ENCODE results near the gene CNOT8.

DNA sequence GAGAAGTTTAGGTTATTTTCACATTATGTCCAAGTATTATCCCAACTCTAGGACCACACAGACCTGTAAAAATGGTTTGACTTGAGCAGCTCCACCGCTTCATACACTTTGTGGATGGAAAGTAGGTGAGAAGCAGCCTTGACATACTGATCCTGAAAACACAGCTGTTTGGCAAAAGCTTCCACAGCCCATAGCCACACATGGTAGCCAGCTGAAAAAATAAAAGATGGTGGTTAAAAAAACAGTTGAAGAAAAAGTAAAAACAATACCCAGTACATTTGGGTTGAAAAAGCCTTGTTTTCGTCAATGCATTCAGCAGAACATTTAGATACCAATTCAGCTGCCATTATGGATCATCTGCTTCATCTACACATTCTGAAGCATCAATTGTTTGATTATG is 42.8 kb downstream of the CNOT8 start:
- TF ChIP-seq ZFX (IDR thresholded peaks at IDR 0.05) (no peak), EZH2 (IDR thresholded peaks at IDR 0.05) (no peak), TCF7L2 (IDR thresholded peaks at IDR 0.05; ENCODE audit: borderline replicate concordance, extremely low read depth, insufficient read depth, insufficient read length) (no peak), RAD21 (IDR thresholded peaks at IDR 0.05; ENCODE audit: low read depth) (no peak)
- TF ChIP-seq, protein P1, sequence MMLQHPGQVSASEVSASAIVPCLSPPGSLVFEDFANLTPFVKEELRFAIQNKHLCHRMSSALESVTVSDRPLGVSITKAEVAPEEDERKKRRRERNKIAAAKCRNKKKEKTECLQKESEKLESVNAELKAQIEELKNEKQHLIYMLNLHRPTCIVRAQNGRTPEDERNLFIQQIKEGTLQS (IDR thresholded peaks at IDR 0.05), result no peak
